GM12878 (cell line): ENCODE measurements around the gene PVRIG. TPM values are rescaled to one million over a fixed set of nuclear protein-coding genes. Genes with fewer than 3 reads are reported as not detected.

Source experiments
- BCL3 ChIP-seq: IDR thresholded peaks from 2 replicates; pipeline ENCODE4 v1.6.1; 2011; ENCODE audit warnings: borderline replicate concordance, low read depth, mild to moderate bottlenecking, moderate library complexity, low read length; ENCODE audit not compliant: insufficient read depth, poor library complexity, severe bottlenecking
- BMI1 ChIP-seq: fragments of 450-650 bp; IDR thresholded peaks from 2 replicates; pipeline ENCODE4 v1.6.1; 2016; ENCODE audit warnings: mild to moderate bottlenecking, moderate library complexity, borderline replicate concordance
- CBFB ChIP-seq: IDR thresholded peaks from 2 replicates; pipeline ENCODE4 v1.6.1; 2016; ENCODE audit warnings: antibody characterized with exemption, low read depth
- FOS ChIP-seq: IDR thresholded peaks from 3 replicates; pipeline ENCODE4 v1.6.1; 2011; ENCODE audit warnings: borderline replicate concordance; ENCODE audit not compliant: insufficient read length; ENCODE audit errors: extremely low read depth
- FOXK2 ChIP-seq: fragments of 450-650 bp; IDR thresholded peaks from 2 replicates; pipeline ENCODE4 v1.6.1; 2017; ENCODE audit warnings: mild to moderate bottlenecking, moderate library complexity
- HDGF ChIP-seq: fragments of 450-650 bp; IDR thresholded peaks from 2 replicates; pipeline ENCODE4 v1.6.1; 2016; ENCODE audit warnings: antibody characterized with exemption
- IKZF1 ChIP-seq: fragments of 450-650 bp; conservative IDR thresholded peaks from 2 replicates; pipeline ENCODE4 v1.6.1; 2017; ENCODE audit warnings: antibody characterized with exemption, mild to moderate bottlenecking
- IKZF2 ChIP-seq, 2 experiments: fragments of 450-650 bp; IDR thresholded peaks; 2 replicates each; pipeline ENCODE4 v1.6.1; 2017; ENCODE audit warnings: mild to moderate bottlenecking in 2 of 2, moderate library complexity in 2 of 2
- MYB ChIP-seq: fragments of 150-350 bp; IDR thresholded peaks from 2 replicates; pipeline ENCODE4 v1.6.1; 2014; ENCODE audit warnings: mild to moderate bottlenecking, low read depth, low read length, borderline replicate concordance
- NFIC ChIP-seq: IDR thresholded peaks from 2 replicates; pipeline ENCODE4 v1.6.1; 2012; ENCODE audit warnings: low read depth, mild to moderate bottlenecking, inconsistent platforms, low read length, moderate library complexity
- POLR2AphosphoS5 ChIP-seq: IDR thresholded peaks from 2 replicates; pipeline ENCODE4 v1.6.1; 2011; ENCODE audit warnings: mild to moderate bottlenecking, low read length, inconsistent platforms
- POU2F2 ChIP-seq: IDR thresholded peaks from 3 replicates; pipeline ENCODE4 v1.6.1; 2011; ENCODE audit warnings: low read depth, mild to moderate bottlenecking, low read length, borderline replicate concordance
- RB1 ChIP-seq: fragments of 450-650 bp; formaldehyde crosslinking; IDR thresholded peaks from 2 replicates; pipeline ENCODE4 v1.6.1; 2017; ENCODE audit warnings: mild to moderate bottlenecking, borderline replicate concordance
- SKIL ChIP-seq: fragments of 450-650 bp; IDR thresholded peaks from 2 replicates; pipeline ENCODE4 v1.6.1; 2017; ENCODE audit warnings: mild to moderate bottlenecking, low read depth, inconsistent platforms; ENCODE audit not compliant: poor library complexity, severe bottlenecking
- SP1 ChIP-seq: IDR thresholded peaks from one replicate; pipeline ENCODE4 v1.6.1; 2011; ENCODE audit warnings: low read depth, low read length
- SPI1 ChIP-seq: IDR thresholded peaks from 2 replicates; pipeline ENCODE4 v1.6.1; 2011; ENCODE audit warnings: low read depth, mild to moderate bottlenecking, low read length, moderate library complexity, borderline replicate concordance; ENCODE audit not compliant: insufficient read depth
- SUZ12 ChIP-seq: fragments of 200-600 bp; sonication (generic); IDR thresholded peaks from one replicate; pipeline ENCODE4 v1.6.1; 2018; ENCODE audit warnings: antibody characterized with exemption, mild to moderate bottlenecking; ENCODE audit not compliant: unreplicated experiment
- TAF1 ChIP-seq: IDR thresholded peaks from 2 replicates; pipeline ENCODE4 v1.6.1; 2011; ENCODE audit warnings: mild to moderate bottlenecking, low read depth, low read length, borderline replicate concordance
- ZBED1 ChIP-seq: IDR thresholded peaks from 2 replicates; pipeline ENCODE4 v1.6.1; 2016; ENCODE audit warnings: borderline replicate concordance
- ZNF217 ChIP-seq: fragments of 450-650 bp; IDR thresholded peaks from 2 replicates; pipeline ENCODE4 v1.6.1; 2017; ENCODE audit warnings: antibody characterized with exemption, mild to moderate bottlenecking
- ZNF592 ChIP-seq: fragments of 450-650 bp; IDR thresholded peaks from 2 replicates; pipeline ENCODE4 v1.6.1; 2017; ENCODE audit warnings: mild to moderate bottlenecking, moderate library complexity
- polyA plus RNA-seq, 11 experiments: library from polyadenylated mRNA; depleted of rRNA in 4 of 11; unstranded in 6 of 11; stranded (reverse) in 5 of 11; fragments of >200 nt; fragmentation: Nextera tagmentation in 4 of 11; fragmentation: Illumina TruSeq in 1 of 11; extraction: Ambion mirVana in 4 of 11; extraction: Trizol in 1 of 11; gene quantifications; 1 replicate in 1 of 11; 2 replicates in 10 of 11; pipeline versions ENCODE4 v1.2.1 to v1.2.3, GENCODE V29; 2011 to 2016; ENCODE audit warnings: inconsistent platforms in 2 of 11, missing spikeins in 2 of 11, low read depth in 1 of 11
- total RNA-seq, 4 experiments: library from RNA; depleted of rRNA in 3 of 4; stranded (reverse); fragments of >200 nt in 3 of 4; fragmentation: Illumina TruSeq in 1 of 4; extraction: Trizol in 1 of 4; gene quantifications; 2 replicates each; pipeline versions ENCODE4 v1.2.1 to v1.2.3, GENCODE V29; 2013 to 2021
- TF ChIP-seq, protein P1 (sequence below): fragments of 450-650 bp; IDR thresholded peaks from 2 replicates; pipeline ENCODE4 v1.6.1; 2016; ENCODE audit warnings: mild to moderate bottlenecking

Gene PVRIG
- total and polyA plus RNA-seq, 10 of the 15 experiments (the other 5 are each of a cell fraction or from before 2014, with no cell fraction given): 1.3 to 44.0 (median 17.9) TPM

DNA sequence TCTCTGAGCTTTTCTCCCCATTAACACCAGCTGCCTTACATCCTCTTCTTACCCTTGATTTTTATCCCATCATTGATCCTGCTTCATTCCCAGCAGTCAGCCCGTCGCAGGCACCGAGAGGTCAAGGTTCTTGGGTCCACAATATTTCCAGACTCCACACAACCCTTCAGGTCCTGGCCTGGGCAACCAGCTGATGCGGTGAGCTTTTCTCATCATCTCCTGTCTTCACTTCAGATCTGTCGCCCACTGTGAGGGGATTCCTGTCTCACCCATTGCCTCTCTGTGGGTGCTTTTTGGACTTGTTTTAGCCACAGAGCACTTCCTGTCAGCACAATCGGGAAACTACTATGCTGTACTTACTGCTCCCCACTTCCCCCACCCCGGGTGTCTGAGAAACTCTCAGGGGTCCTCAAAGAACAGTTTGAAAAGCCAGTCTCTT lies 8.4 kb upstream of the PVRIG start (continued):
- TF ChIP-seq ZNF592: no peak
- TF ChIP-seq IKZF2 (IDR thresholded peaks at IDR 0.05): peak; percentile 81 to 84
- TF ChIP-seq HDGF: peak; percentile 23; the same call in 1 of the 2 replicates
- no peak for TF ChIP-seq ZNF217
- TF ChIP-seq TAF1: peak; percentile 38; the same call in 1 of the 2 replicates
- TF ChIP-seq NFIC: peak; percentile 88
- no peak for TF ChIP-seq SUZ12
- peak; percentile 74 for TF ChIP-seq SKIL
- TF ChIP-seq CBFB: peak; percentile 79
- no peak for TF ChIP-seq MYB
- TF ChIP-seq IKZF1: peak; percentile 72
- no peak for TF ChIP-seq POU2F2
- peak; percentile 17 for TF ChIP-seq BCL3
- no peak for TF ChIP-seq FOS
- no peak for TF ChIP-seq RB1
- TF ChIP-seq, protein P1, sequence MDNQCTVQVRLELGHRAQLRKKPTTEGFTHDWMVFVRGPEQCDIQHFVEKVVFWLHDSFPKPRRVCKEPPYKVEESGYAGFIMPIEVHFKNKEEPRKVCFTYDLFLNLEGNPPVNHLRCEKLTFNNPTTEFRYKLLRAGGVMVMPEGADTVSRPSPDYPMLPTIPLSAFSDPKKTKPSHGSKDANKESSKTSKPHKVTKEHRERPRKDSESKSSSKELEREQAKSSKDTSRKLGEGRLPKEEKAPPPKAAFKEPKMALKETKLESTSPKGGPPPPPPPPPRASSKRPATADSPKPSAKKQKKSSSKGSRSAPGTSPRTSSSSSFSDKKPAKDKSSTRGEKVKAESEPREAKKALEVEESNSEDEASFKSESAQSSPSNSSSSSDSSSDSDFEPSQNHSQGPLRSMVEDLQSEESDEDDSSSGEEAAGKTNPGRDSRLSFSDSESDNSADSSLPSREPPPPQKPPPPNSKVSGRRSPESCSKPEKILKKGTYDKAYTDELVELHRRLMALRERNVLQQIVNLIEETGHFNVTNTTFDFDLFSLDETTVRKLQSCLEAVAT: peak; percentile 57; the same call in 1 of the 2 replicates
- peak; percentile 70; the same call in 1 of the 2 replicates for TF ChIP-seq POLR2AphosphoS5
- peak; percentile 46 for TF ChIP-seq SP1
- TF ChIP-seq SPI1: peak; percentile 70; the same call in 1 of the 2 replicates
- TF ChIP-seq BMI1: no peak
- no peak for TF ChIP-seq FOXK2
- 0 out of 2 replicates have a peak, but pooled peaks have one; percentile 38 for TF ChIP-seq ZBED1
